Measurements from ENCODE around the gene HS3ST5. TPM values are rescaled to one million over a fixed set of nuclear protein-coding genes. Genes with fewer than 3 reads are reported as not detected.
"Not testable (repeated sequence)": the region's sequence is repeated elsewhere in the genome, so short reads cannot be mapped to it uniquely, and the experiment has no call there.

Gene HS3ST5
- total and polyA plus RNA-seq, 7 donors, result 0.28 to 1.1 (median 0.36) TPM; not detected in 2

DNA sequence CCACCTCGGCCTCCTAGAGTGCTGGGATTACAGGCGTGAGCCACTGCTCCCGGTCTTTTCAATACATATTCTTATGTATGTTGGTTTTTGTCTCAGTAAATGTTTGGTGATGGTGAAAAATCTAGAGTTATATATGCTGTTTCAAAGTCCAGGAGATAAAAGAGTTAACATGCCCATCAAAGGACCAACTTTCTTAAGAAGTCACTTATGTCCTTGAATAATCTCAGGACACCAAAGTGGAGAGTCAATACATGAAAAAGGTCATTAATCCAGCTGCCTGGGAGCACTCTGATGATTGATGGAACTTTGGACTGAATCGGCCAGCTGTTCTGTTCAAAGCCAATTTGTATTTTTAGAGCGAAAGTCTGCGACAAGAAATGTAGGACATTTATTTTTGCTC is 312.1 kb downstream of the HS3ST5 start:
- Histone ChIP-seq H3K36me3 (no peaks in the 10 kb centered on the region), H3K4me1 (no peaks in the 10 kb centered on the region), H3K27ac (no peak overlapping the region), H3K9me3 (no peaks in the 10 kb centered on the region), H3K4me3 (no peak overlapping the region), H3K27me3 (no peaks in the 10 kb centered on the region)
- TF ChIP-seq POLR2AphosphoS5 (IDR thresholded peaks at IDR 0.05) (no peak), CTCF (IDR thresholded peaks at IDR 0.05) (no peak), EP300 (IDR thresholded peaks at IDR 0.05) (no peak), POLR2A (IDR thresholded peaks at IDR 0.05) (no peak)
- no peak for DNase-seq
- intact Hi-C loops (cut with DNase I), result no loop called here
- WGBS, 2 donors, result 89 to 91% methylated on average over 6 of the region's 6 CpGs

DNA sequence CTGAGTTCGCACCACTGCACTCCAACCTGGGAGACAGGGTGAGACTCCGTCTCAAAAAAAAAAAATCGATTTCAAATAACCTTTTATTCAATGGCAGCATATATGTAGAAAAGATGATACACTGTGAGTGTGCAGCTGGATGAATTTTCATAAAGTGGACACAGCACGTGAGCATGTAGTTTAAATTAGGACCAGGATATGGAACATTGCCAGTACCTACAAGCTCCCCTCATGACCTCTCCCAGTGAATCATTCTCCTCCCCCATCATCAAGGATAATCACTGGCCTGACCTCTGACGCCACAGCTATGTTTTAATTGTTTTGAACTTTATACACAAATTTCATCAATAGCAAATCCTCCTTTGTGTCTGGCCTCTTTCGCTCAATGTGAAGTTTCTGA is 318.1 kb downstream of the HS3ST5 start:
- DNase-seq, result no peak
- TF ChIP-seq POLR2A (IDR thresholded peaks at IDR 0.05) (no peak), CTCF (IDR thresholded peaks at IDR 0.05) (no peak), EP300 (IDR thresholded peaks at IDR 0.05) (no peak), POLR2AphosphoS5 (IDR thresholded peaks at IDR 0.05) (no peak)
- no peaks in the 10 kb centered on the region for H3K36me3 ChIP-seq
- 80 to 87% methylated on average over 6 of the region's 6 CpGs for WGBS, 2 donors
- no peak overlapping the region for H3K27ac ChIP-seq
- H3K4me1 ChIP-seq, result no peaks in the 10 kb centered on the region
- H3K9me3 ChIP-seq, result no peaks in the 10 kb centered on the region
- no peak overlapping the region for H3K4me3 ChIP-seq
- H3K27me3 ChIP-seq, result no peaks in the 10 kb centered on the region
- intact Hi-C loops (cut with DNase I), result no loop called here

DNA sequence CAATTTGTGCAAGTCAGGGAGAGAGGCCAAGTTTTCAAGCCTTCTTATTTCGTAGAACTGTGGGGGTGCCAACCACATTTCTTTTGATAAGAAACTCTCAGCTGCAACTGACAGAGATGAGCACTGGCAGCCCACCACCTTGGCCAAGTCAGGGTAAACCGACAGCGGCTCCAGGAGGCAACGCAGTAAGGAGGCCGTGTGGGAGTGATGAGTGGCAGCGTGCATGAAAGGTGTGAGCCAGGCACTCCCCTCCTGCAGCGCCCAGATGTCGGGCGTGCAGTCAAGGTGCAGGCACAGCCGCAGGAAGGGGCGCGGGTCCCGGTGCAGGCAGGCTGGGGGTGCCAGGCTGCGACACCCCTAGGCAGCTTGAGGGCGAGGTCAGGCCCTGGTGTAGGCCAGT is 322.6 kb downstream of the HS3ST5 start:
- TF ChIP-seq CTCF (IDR thresholded peaks at IDR 0.05) (no peak), EP300 (IDR thresholded peaks at IDR 0.05) (no peak), POLR2A (IDR thresholded peaks at IDR 0.05) (no peak), POLR2AphosphoS5 (IDR thresholded peaks at IDR 0.05) (no peak)
- no peaks in the 10 kb centered on the region for H3K27me3 ChIP-seq
- H3K36me3 ChIP-seq, result no peaks in the 10 kb centered on the region
- H3K4me1 ChIP-seq, result no peaks in the 10 kb centered on the region
- WGBS, 2 donors, result 92 to 93% methylated on average over 15 of the region's 15 CpGs
- no peak overlapping the region for H3K27ac ChIP-seq
- H3K4me3 ChIP-seq, result no peak overlapping the region
- no peaks in the 10 kb centered on the region for H3K9me3 ChIP-seq
- intact Hi-C loops (cut with DNase I), result no loop called here
- no peak for DNase-seq

DNA sequence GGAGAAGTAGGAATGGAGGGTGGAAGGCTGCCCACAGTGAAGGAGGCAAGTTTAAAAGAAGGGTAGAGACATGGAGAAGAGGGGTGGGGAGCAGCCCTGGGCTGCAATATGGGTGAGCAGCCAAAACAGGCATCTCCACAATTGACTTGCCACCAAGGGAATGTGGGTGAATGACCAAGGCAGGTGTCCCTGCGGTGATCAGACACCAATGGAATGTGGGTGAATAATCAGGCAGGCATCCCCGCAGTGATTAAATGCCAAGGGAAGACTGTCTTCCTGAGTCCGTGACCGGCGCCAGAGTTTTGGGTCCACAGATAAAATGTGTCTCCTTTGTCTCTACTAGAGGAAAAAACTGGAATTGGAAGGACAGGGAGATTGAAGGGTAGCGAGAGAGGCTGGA is 325.7 kb downstream of the HS3ST5 start:
- H3K4me3 ChIP-seq; H3K27me3 ChIP-seq; DNase-seq; H3K36me3 ChIP-seq; intact Hi-C loops (cut with DNase I); H3K9me3 ChIP-seq; H3K4me1 ChIP-seq; H3K27ac ChIP-seq: not testable (repeated sequence)
- WGBS, 2 donors, result 95 to 97% methylated on average over 6 of the region's 6 CpGs

- H3K4me3 ChIP-seq; H3K36me3 ChIP-seq; H3K27ac ChIP-seq; H3K4me1 ChIP-seq; H3K27me3 ChIP-seq; DNase-seq; intact Hi-C loops (cut with DNase I); H3K9me3 ChIP-seq: not testable (repeated sequence)
- WGBS, 2 donors, result 25 to 63% methylated on average over 2 of the region's 2 CpGs
Measured at GRCh38 chr6:114014106-114014505, 328.7 kb downstream of the HS3ST5 start.

DNA sequence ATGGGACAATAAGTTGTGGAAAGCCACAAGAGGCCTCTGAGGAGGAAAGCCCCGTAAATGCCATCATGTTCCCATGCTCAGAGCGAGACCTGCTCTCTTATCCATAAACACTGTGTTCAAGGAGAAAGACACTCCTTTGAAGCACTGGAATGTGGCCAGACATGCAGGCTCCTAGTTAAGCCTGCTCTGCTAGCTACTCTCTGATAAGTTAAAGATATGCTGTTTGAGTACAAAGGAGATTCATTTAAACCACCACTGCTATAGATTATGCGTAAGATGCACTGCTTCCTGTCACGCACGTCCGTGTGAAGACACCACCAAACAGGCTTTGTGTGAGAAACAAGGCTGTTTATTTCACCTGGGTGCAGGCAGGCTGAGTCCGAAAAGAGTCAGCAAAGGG is 331.3 kb downstream of the HS3ST5 start:
- not testable (repeated sequence) for H3K4me3 ChIP-seq, H3K27me3 ChIP-seq
- WGBS, 2 donors, result 45 to 66% methylated on average over 7 of the region's 7 CpGs

More for the DNA sequence above, 331.3 kb downstream of the HS3ST5 start:
- intact Hi-C loops (cut with DNase I); H3K27ac ChIP-seq; H3K9me3 ChIP-seq; H3K4me1 ChIP-seq; DNase-seq; H3K36me3 ChIP-seq: not testable (repeated sequence)

Data from sigmoid colon (tissue), 7 donors.